ENCODE data around the gene C10orf71.

The C10orf71 gene

GRCh38 chr10:49293208-49293603 lies 5.8 kb upstream of the C10orf71 start:
- DNase-seq (ENCODE audit: low spot score) = no peak

GRCh38 chr10:49294731-49295130 lies 4.2 kb upstream of the C10orf71 start:
- no peak for DNase-seq (ENCODE audit: low spot score)

- no peak for DNase-seq (ENCODE audit: low spot score)
These were observed 3.7 kb upstream of the C10orf71 start for GRCh38 chr10:49295297-49295696.

- DNase-seq (ENCODE audit: low spot score) = no peak
These were observed 2.6 kb upstream of the C10orf71 start for GRCh38 chr10:49296382-49296781.

GRCh38 chr10:49296836-49297235 lies 2.1 kb upstream of the C10orf71 start:
- DNase-seq (ENCODE audit: low spot score) = no peak

- DNase-seq (ENCODE audit: low spot score) = no peak
These were observed 926 bp upstream of the C10orf71 start for GRCh38 chr10:49297818-49298670.

- DNase-seq (ENCODE audit: low spot score) = no peak
These were observed 343 bp upstream of the C10orf71 start for GRCh38 chr10:49298671-49298982.

- DNase-seq (ENCODE audit: low spot score) = no peak
These were observed 808 bp downstream of the C10orf71 start for GRCh38 chr10:49299816-49300139.

GRCh38 chr10:49300140-49300974 lies 1.4 kb downstream of the C10orf71 start:
- no peak for DNase-seq (ENCODE audit: low spot score)

GRCh38 chr10:49301302-49301701 lies 2.3 kb downstream of the C10orf71 start:
- DNase-seq (ENCODE audit: low spot score) = no peak

GRCh38 chr10:49302088-49302487 lies 3.1 kb downstream of the C10orf71 start:
- DNase-seq (ENCODE audit: low spot score) = no peak

- no peak for DNase-seq (ENCODE audit: low spot score)
These were observed 4.7 kb downstream of the C10orf71 start for GRCh38 chr10:49303711-49304110.

- no peak for DNase-seq (ENCODE audit: low spot score)
These were observed 5.2 kb downstream of the C10orf71 start for GRCh38 chr10:49304137-49304536.

GRCh38 chr10:49307921-49308320 lies 9.0 kb downstream of the C10orf71 start:
- no peak for DNase-seq (ENCODE audit: low spot score)

- no peak for DNase-seq (ENCODE audit: low spot score)
These were observed 9.9 kb downstream of the C10orf71 start for GRCh38 chr10:49308881-49309280.

- no peak for DNase-seq (ENCODE audit: low spot score)
These were observed 10.9 kb downstream of the C10orf71 start for GRCh38 chr10:49309691-49310411.

- DNase-seq (ENCODE audit: low spot score) = no peak
These were observed 11.5 kb downstream of the C10orf71 start for GRCh38 chr10:49310460-49310859.

- DNase-seq (ENCODE audit: low spot score) = no peak
These were observed 12.1 kb downstream of the C10orf71 start for GRCh38 chr10:49310901-49311554.

GRCh38 chr10:49311555-49312236 lies 12.7 kb downstream of the C10orf71 start:
- no peak for DNase-seq (ENCODE audit: low spot score)

GRCh38 chr10:49312246-49312869 lies 13.4 kb downstream of the C10orf71 start:
- DNase-seq (ENCODE audit: low spot score) = no peak

- DNase-seq (ENCODE audit: low spot score) = no peak
These were observed 14.6 kb downstream of the C10orf71 start for GRCh38 chr10:49313501-49314070.
